HepG2 (cell line): ENCODE data around the gene STAT4. TPM values are rescaled to one million over a fixed set of nuclear protein-coding genes. Genes with fewer than 3 reads are reported as not detected.

Experiments used
- ATAC-seq: fragments of 200-7000 bp; cut with Tn5 transposase; 3 replicates; pipeline ENCODE4 v1.9.1; 2020; ENCODE audit warnings: mild to moderate bottlenecking, moderate library complexity
- BruUV-seq: library from RNA; stranded (reverse); fragments of 400-500 nt; replicated peaks from 2 replicates; lab custom pipeline; 2021; lab: Mats Ljungman, UMichigan
- CTCF ChIA-PET: fragments of 300-600 bp; formaldehyde crosslinking; extraction: SDS; loops from one replicate; lab custom pipeline; 2021; ENCODE audit warnings: low total read pairs, inconsistent platforms, low intra/inter-chr PET ratio; lab: Yijun Ruan, JAX
- POLR2A ChIA-PET: fragments of 350-600 bp; sonication (Branson Sonifier 250); formaldehyde crosslinking; loops from one replicate; lab custom pipeline; 2020; ENCODE audit warnings: antibody characterized with exemption, inconsistent platforms; lab: Yijun Ruan, JAX
- DNase-seq: peaks from one replicate; pipeline ENCODE4 v3.0.0-alpha.2; 2015; ENCODE audit warnings: low spot score
- FAIRE-seq: peaks from 3 replicates; lab custom pipeline; 2011; peaks lifted over from hg19 to GRCh38; lab: Jason Lieb, UNC
- H2AFZ ChIP-seq: one replicate; pipeline ENCODE4 v1.6.1; 2011; ENCODE audit warnings: low read length, inconsistent platforms
- H3K27ac ChIP-seq: fragments of 300-600 bp; 3 replicates; pipeline ENCODE4 v1.8.0; 2011; ENCODE audit warnings: mixed run types, mild to moderate bottlenecking, mixed read lengths, low read length, inconsistent platforms; ENCODE audit not compliant: insufficient read depth; ENCODE audit errors: extremely low read length
- H3K27me3 ChIP-seq, 2 experiments: fragments of 200-600 bp in 1 of 2; 2 replicates in 1 of 2; 3 replicates in 1 of 2; pipeline versions ENCODE4 v1.6.0 to v1.8.0; 2011; ENCODE audit warnings: low read length in 2 of 2, mild to moderate bottlenecking in 2 of 2, moderate library complexity in 2 of 2, inconsistent platforms in 1 of 2; ENCODE audit not compliant: insufficient read depth in 2 of 2, control insufficient read depth in 1 of 2
- H3K36me3 ChIP-seq, 2 experiments: fragments of 200-600 bp in 1 of 2; replicated peaks in 1 of 2; 2 replicates in 1 of 2; 3 replicates in 1 of 2; pipeline versions ENCODE4 v1.5.1 to v1.8.0; 2011; ENCODE audit warnings: low read length in 2 of 2, inconsistent platforms in 1 of 2; ENCODE audit not compliant: insufficient read depth in 2 of 2, control insufficient read depth in 1 of 2
- H3K4me1 ChIP-seq: 2 replicates; pipeline ENCODE4 v1.5.1; 2012; ENCODE audit warnings: low read length, inconsistent platforms; ENCODE audit not compliant: insufficient read depth
- H3K4me2 ChIP-seq: 2 replicates; pipeline ENCODE4 v1.6.0; 2011; ENCODE audit warnings: low read depth, low read length, inconsistent platforms
- H3K4me3 ChIP-seq, 3 experiments: fragments of 200-600 bp in 1 of 3; sonication (generic), shearing (Covaris generic) in 1 of 3; replicated peaks in 1 of 3; 2 replicates each; pipeline ENCODE4 v1.5.1; 2011 to 2016; ENCODE audit warnings: low read length in 3 of 3, inconsistent platforms in 2 of 3, low read depth in 2 of 3, mild to moderate bottlenecking in 2 of 3, control low read depth in 1 of 3, mixed read lengths in 1 of 3; ENCODE audit not compliant: insufficient read depth in 1 of 3
- H3K79me2 ChIP-seq: one replicate; pipeline ENCODE4 v1.6.1; 2011; ENCODE audit warnings: low read length, inconsistent platforms; ENCODE audit not compliant: insufficient read depth
- H3K9ac ChIP-seq: 2 replicates; pipeline ENCODE4 v1.6.0; 2011; ENCODE audit warnings: mild to moderate bottlenecking, low read depth, low read length, inconsistent platforms; ENCODE audit not compliant: insufficient read depth
- H3K9me3 ChIP-seq: 2 replicates; pipeline ENCODE4 v1.5.1; 2012; ENCODE audit warnings: mild to moderate bottlenecking, low read length
- H4K20me1 ChIP-seq: 2 replicates; pipeline ENCODE4 v1.6.0; 2011; ENCODE audit warnings: inconsistent platforms, mild to moderate bottlenecking, low read length, moderate library complexity; ENCODE audit not compliant: insufficient read depth
- SNAPC2 ChIP-seq: sonication (generic); formaldehyde crosslinking; IDR thresholded peaks from 2 replicates; pipeline ENCODE4 v1.8.1; 2022; ENCODE audit warnings: mild to moderate bottlenecking, missing genetic modification reagents
- ZNF343 ChIP-seq: sonication (generic); formaldehyde crosslinking; IDR thresholded peaks from 2 replicates; pipeline ENCODE4 v1.4.0; 2020; ENCODE audit warnings: mild to moderate bottlenecking, missing genetic modification reagents
- ZNF569 ChIP-seq: sonication (generic); formaldehyde crosslinking; IDR thresholded peaks from 2 replicates; pipeline ENCODE4 v1.5.0; 2020; ENCODE audit warnings: mild to moderate bottlenecking, missing genetic modification reagents, moderate library complexity, borderline replicate concordance
- ZNF841 ChIP-seq: sonication (generic); formaldehyde crosslinking; IDR thresholded peaks from 2 replicates; pipeline ENCODE4 v1.8.1; 2023; ENCODE audit warnings: missing genetic modification reagents, borderline replicate concordance
- ZSCAN21 ChIP-seq: sonication (generic); formaldehyde crosslinking; IDR thresholded peaks from 2 replicates; pipeline ENCODE4 v1.8.0; 2022; ENCODE audit warnings: mild to moderate bottlenecking, missing genetic modification reagents, moderate library complexity, borderline replicate concordance
- WGBS: methylation state at CpG from one replicate; pipeline ENCODE4 v1.1.6; 2017; ENCODE audit warnings: low lambda C conversion rate; 5-methylcytosine and 5-hydroxymethylcytosine counted together
- in situ Hi-C: cut with HindIII; loops from 2 replicates; pipeline ENCODE4 v1.10.0; 2017; ENCODE audit warnings: low pct_unique_long_range_greater_than_20kb; ENCODE audit not compliant: extremely low pct_ligation_motif_present
- intact Hi-C: fragments of 100-400 bp; cut with micrococcal nuclease; formaldehyde crosslinking; loops from one replicate; pipeline ENCODE4 v1.10.0; 2022; ENCODE audit not compliant: unreplicated experiment
- polyA plus RNA-seq, 8 experiments: library from polyadenylated mRNA; depleted of rRNA in 3 of 8; stranded (reverse) in 7 of 8; unstranded in 1 of 8; fragments of >200 nt; fragmentation: Illumina TruSeq in 4 of 8; extraction: Trizol in 4 of 8; gene quantifications; 2 replicates each; pipeline versions ENCODE4 v1.2.1 to v1.2.3, GENCODE V29; 2011 to 2016; ENCODE audit warnings: low read depth in 4 of 8, missing spikeins in 1 of 8, mixed read lengths in 1 of 8; ENCODE audit not compliant: insufficient read depth in 1 of 8
- total RNA-seq, 5 experiments: library from RNA; depleted of rRNA; stranded (reverse); fragments of >200 nt; fragmentation: Illumina TruSeq; extraction: Trizol; gene quantifications; 2 replicates each; pipeline ENCODE4 v1.2.3, GENCODE V29; 2016; ENCODE audit warnings: low read depth in 1 of 5
- TF ChIP-seq, protein P1 (sequence below): IDR thresholded peaks from 2 replicates; pipeline ENCODE4 v1.4.0; 2020; ENCODE audit warnings: mild to moderate bottlenecking, missing genetic modification reagents

The STAT4 gene
- total and polyA plus RNA-seq, 2 of the 13 experiments (the other 11 are each of a cell fraction or from before 2014, with no cell fraction given), result 0.37 TPM; not detected in 1

DNA sequence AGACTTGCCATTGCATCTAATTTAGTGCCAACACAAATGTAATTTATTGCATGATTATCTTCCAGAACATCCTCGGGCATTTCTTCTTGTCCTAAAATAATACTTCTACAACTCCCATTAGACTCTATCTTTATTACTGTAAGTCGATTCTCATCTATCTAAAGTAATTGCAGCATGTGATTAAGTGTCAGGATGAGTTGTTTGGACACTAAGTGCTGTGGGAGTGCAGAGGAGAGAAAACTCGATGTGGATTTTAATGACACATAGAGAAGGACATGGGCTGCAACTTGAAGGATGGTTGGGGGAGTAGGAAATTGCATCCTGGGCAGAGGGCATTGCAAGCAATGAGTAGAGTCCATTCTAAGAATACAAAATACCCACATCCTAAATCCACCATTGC lies 33.5 kb downstream of the STAT4 start:
- H3K9me3 ChIP-seq, result no peaks in the 10 kb centered on the region
- no peaks in the 10 kb centered on the region for H3K36me3 ChIP-seq
- no peaks in the 10 kb centered on the region for H4K20me1 ChIP-seq
- no peaks in the 10 kb centered on the region for H3K27me3 ChIP-seq
- no peak overlapping the region for H3K4me2 ChIP-seq
- H3K9ac ChIP-seq, result no peak overlapping the region
- CTCF ChIA-PET, result no interaction called here
- DNase-seq, result no peak
- BruUV-seq, result no TSS peak
- no peak for TF ChIP-seq SNAPC2
- no peak for TF ChIP-seq ZNF569 (CRISPR knock-in tag)
- no peak for TF ChIP-seq ZNF343
- no peak for TF ChIP-seq ZSCAN21 (CRISPR knock-in tag)
- no peak for TF ChIP-seq ZNF841 (CRISPR knock-in tag)
- TF ChIP-seq, protein P1, sequence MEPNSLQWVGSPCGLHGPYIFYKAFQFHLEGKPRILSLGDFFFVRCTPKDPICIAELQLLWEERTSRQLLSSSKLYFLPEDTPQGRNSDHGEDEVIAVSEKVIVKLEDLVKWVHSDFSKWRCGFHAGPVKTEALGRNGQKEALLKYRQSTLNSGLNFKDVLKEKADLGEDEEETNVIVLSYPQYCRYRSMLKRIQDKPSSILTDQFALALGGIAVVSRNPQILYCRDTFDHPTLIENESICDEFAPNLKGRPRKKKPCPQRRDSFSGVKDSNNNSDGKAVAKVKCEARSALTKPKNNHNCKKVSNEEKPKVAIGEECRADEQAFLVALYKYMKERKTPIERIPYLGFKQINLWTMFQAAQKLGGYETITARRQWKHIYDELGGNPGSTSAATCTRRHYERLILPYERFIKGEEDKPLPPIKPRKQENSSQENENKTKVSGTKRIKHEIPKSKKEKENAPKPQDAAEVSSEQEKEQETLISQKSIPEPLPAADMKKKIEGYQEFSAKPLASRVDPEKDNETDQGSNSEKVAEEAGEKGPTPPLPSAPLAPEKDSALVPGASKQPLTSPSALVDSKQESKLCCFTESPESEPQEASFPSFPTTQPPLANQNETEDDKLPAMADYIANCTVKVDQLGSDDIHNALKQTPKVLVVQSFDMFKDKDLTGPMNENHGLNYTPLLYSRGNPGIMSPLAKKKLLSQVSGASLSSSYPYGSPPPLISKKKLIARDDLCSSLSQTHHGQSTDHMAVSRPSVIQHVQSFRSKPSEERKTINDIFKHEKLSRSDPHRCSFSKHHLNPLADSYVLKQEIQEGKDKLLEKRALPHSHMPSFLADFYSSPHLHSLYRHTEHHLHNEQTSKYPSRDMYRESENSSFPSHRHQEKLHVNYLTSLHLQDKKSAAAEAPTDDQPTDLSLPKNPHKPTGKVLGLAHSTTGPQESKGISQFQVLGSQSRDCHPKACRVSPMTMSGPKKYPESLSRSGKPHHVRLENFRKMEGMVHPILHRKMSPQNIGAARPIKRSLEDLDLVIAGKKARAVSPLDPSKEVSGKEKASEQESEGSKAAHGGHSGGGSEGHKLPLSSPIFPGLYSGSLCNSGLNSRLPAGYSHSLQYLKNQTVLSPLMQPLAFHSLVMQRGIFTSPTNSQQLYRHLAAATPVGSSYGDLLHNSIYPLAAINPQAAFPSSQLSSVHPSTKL, result no peak
- TF ChIP-seq, all 625 proteins: peak for 0
- H3K27ac ChIP-seq, result no peak overlapping the region
- in situ Hi-C loops (no loop called here), intact Hi-C loops (no loop called here)
- 3% methylated on average over 3 of the region's 3 CpGs for WGBS
- no peak overlapping the region for H2AFZ ChIP-seq
- no peaks in the 10 kb centered on the region for H3K79me2 ChIP-seq
- POLR2A ChIA-PET, result no interaction called here
- no peak overlapping the region for H3K4me3 ChIP-seq
- ATAC-seq (no peak), FAIRE-seq (no peak)
- H3K4me1 ChIP-seq, result no peaks in the 10 kb centered on the region
